ENCODE results near the gene OR1L6.

Gene OR1L6

GRCh38 chr9:122742003-122742402 lies at the start of gene OR1L6:
OR1L6 (plus strand) TSS chr9:122742303; CDS start chr9:122749848, 7,545 bp downstream.
- no peak for DNase-seq

- no peak for DNase-seq
Measured at GRCh38 chr9:122695696-122696095, 46.4 kb upstream of the OR1L6 start.

- no peak for DNase-seq
Measured at GRCh38 chr9:122718038-122718437, 24.1 kb upstream of the OR1L6 start.

- no peak for DNase-seq
Measured at GRCh38 chr9:122719218-122719617, 22.9 kb upstream of the OR1L6 start.

GRCh38 chr9:122723690-122724089 lies 18.4 kb upstream of the OR1L6 start, which contains the start of gene OR1L4:
OR1L4 (plus strand) TSS chr9:122723990; CDS start chr9:122723990, 0 bp downstream.
- DNase-seq = no peak

- no peak for DNase-seq
Measured at GRCh38 chr9:122754825-122755224, 12.7 kb downstream of the OR1L6 start.

- DNase-seq = no peak
Measured at GRCh38 chr9:122767817-122768216, 25.7 kb downstream of the OR1L6 start.

- DNase-seq = no peak
Measured at GRCh38 chr9:122777052-122777451, 34.9 kb downstream of the OR1L6 start.

GRCh38 chr9:122777935-122778627 lies 36.0 kb downstream of the OR1L6 start:
- DNase-seq = no peak

GRCh38 chr9:122779181-122779580 lies 37.1 kb downstream of the OR1L6 start:
- DNase-seq = no peak

- no peak for DNase-seq
Measured at GRCh38 chr9:122780026-122780425, 37.9 kb downstream of the OR1L6 start.

- no peak for DNase-seq
Measured at GRCh38 chr9:122781671-122782070, 39.6 kb downstream of the OR1L6 start.

GRCh38 chr9:122785269-122785668 lies 43.2 kb downstream of the OR1L6 start:
- no peak for DNase-seq

- DNase-seq = no peak
Measured at GRCh38 chr9:122786338-122786737, 44.2 kb downstream of the OR1L6 start.

- no peak for DNase-seq
Measured at GRCh38 chr9:122788831-122789230, 46.7 kb downstream of the OR1L6 start, which contains the start of gene OR5C1. OR5C1 (plus strand) TSS chr9:122788933; CDS start chr9:122788933, 0 bp downstream.

- DNase-seq = no peak
Measured at GRCh38 chr9:122789256-122790046, 47.3 kb downstream of the OR1L6 start.

- no peak for DNase-seq
Measured at GRCh38 chr9:122791872-122792669, 50.0 kb downstream of the OR1L6 start.

- DNase-seq = no peak
Measured at GRCh38 chr9:122797316-122798063, 55.4 kb downstream of the OR1L6 start.

Measured in NCI-H2171 (cell line).